Choroid plexus epithelial cell (primary cell): ENCODE data around the gene EPHX1.

Experiments
- DNase-seq: peaks from one replicate; pipeline ENCODE4 v3.0.0-alpha.2; 2010; ENCODE audit warnings: low read depth
- H3K4me3 ChIP-seq: 2 replicates; pipeline ENCODE4 v1.5.1; 2011; ENCODE audit warnings: low read depth, mild to moderate bottlenecking, control low read depth, low read length, moderate library complexity
- TF ChIP-seq, protein P1 (sequence below): conservative IDR thresholded peaks from 2 replicates; pipeline ENCODE4 v1.5.1; 2011; ENCODE audit warnings: low read depth, mild to moderate bottlenecking, control low read depth, inconsistent platforms, low read length, moderate library complexity

Gene EPHX1

DNA sequence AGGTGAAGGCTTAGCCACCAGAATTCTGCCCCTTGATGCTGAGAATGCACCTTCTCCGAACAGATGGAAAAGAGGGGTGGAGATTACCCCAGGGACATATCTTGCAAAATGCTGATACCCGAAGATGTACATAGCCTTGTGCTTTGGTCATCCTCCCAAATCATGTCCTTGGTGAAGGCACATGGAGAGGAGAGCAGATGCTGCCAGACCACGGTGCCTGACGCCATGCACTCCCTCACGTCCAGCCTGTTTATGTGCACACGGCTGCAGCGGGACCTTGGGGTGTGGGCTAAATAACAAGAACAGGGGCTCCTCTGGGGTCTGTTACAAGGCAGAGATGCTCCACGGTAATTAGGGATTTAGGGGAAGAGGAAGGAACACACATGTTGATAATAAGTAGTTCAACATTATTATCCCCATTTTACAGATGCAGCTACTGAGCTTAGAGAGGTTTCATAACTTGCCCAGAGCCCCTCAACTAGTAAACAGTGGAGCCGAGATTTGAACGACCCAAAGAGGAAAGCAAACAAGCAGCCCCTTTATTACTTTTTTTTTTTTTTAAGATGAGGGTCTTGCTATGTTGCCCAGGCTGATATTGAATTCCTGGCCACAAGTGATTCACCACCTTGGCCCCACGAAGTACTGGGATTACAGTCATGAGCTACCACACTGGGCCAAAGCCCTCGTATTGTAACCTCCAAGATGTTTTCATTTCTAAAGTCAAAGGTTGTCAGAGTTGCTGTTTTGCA, 12.9 kb downstream of the EPHX1 start:
- TF ChIP-seq, protein P1, sequence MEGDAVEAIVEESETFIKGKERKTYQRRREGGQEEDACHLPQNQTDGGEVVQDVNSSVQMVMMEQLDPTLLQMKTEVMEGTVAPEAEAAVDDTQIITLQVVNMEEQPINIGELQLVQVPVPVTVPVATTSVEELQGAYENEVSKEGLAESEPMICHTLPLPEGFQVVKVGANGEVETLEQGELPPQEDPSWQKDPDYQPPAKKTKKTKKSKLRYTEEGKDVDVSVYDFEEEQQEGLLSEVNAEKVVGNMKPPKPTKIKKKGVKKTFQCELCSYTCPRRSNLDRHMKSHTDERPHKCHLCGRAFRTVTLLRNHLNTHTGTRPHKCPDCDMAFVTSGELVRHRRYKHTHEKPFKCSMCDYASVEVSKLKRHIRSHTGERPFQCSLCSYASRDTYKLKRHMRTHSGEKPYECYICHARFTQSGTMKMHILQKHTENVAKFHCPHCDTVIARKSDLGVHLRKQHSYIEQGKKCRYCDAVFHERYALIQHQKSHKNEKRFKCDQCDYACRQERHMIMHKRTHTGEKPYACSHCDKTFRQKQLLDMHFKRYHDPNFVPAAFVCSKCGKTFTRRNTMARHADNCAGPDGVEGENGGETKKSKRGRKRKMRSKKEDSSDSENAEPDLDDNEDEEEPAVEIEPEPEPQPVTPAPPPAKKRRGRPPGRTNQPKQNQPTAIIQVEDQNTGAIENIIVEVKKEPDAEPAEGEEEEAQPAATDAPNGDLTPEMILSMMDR: no peak
- no peak for DNase-seq

DNA sequence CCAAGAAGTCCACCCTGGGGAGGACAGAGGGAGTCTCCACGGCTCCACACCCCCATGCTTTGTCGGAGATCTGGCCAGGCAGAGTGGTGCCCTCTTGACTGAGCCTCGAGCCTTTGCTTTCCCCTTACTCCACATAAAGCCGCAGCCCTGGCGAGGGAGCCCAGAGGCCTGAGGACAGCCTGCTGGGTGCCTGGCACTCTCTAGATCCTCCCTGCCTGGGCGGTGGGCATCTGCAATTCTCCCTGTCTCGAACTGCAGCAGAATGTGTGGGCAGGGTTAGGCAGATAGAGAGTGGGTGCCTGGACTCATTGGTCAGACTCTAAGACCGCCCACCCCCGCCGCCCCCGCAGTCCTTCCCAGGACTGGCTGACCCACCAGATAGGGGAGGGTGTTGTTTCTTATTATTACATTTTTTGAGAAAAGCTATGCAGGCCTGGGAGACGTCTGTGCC, 13.9 kb downstream of the EPHX1 start:
- DNase-seq: no peak

More for the DNA sequence above, 12.9 kb downstream of the EPHX1 start:
- no peak overlapping the region for H3K4me3 ChIP-seq

DNA sequence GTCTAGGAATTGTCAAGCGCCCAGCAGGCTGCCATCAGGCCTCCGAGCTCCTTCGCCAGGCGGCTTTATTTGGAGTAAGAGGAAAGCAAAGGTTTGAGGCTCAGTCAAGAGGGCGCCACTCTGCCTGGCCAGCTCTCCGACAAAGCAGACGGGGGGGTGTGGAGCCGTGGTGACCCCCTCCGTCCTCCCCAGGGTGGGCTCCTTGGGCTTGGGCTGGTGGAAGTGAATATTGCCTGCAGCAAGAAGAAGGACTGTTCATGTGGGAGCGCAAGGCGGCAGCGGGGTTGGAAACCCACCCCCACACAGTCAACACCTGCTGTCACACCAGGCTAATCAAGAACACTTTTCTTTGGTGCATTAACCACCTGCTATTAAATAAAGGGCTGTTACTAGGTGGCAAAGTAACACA, 14.6 kb downstream of the EPHX1 start:
- H3K4me3 ChIP-seq: no peak overlapping the region
- TF ChIP-seq, protein P1: no peak
- DNase-seq: no peak

More for the DNA sequence above, 13.9 kb downstream of the EPHX1 start:
- no peak overlapping the region for H3K4me3 ChIP-seq
- TF ChIP-seq, protein P1: no peak

DNA sequence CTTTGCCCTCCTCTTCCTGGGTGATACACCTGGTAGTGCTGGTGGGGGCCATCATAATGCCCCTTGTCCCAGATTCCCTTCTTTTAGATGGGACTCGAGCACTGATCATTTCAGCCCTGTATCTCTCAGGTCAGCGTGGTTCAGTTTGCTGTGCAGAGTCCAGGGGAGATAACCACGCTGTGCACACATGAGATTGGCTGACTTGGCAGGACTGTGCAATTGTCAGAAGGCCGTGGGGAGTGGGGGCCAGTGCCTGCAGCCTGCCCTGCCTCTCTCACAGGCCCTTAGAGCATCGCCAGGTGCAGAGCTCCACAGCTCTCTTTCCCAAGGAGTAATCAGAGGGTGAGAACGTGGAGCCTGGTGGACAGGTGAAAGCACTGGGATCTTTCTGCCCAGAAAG, 15.2 kb downstream of the EPHX1 start:
- TF ChIP-seq, protein P1: no peak
- no peak for DNase-seq
- H3K4me3 ChIP-seq: no peak overlapping the region

DNA sequence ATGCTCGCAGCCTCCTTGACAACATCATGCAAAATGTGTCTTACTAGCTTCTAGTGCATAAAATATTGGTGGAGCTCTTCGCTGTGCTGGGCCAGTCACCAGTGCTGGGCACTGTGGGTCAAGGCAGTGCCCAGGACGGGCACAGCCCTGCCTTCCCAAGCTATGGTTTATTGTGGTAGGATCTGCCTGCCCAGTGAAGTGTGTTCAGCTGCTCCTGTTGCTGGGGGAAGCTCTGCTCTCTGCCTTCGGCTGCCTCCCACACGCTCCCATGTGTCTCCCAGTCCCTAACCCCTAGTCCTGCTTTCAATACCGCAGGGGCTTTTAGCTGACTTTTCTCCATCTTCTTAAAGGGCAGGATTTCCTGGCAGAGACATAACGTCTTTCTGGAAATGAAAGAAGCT, 15.7 kb downstream of the EPHX1 start:
- peak; percentile 28 for DNase-seq
- no peak overlapping the region for H3K4me3 ChIP-seq
- TF ChIP-seq, protein P1: no peak

DNA sequence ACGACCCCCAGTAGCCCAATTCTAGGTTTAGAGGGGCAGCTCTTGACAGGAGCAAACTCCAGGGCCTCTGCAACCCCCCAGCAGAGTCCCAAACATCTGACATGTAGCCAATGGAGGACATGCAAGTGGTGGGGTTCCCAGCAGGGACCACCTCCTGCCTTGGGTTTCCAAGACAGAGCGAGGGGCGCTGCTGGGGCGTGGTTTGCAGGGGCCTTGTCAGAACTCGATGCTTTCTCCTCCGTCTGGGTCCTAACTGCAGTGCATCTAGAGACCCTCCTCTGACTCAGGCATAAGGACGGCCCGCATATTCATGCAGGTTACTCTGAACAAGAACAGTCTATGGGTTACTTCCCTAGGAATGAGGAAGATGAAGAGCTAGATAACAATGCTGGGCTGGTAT, 17.2 kb downstream of the EPHX1 start:
- H3K4me3 ChIP-seq: no peak overlapping the region
- TF ChIP-seq, protein P1: no peak
- no peak for DNase-seq

DNA sequence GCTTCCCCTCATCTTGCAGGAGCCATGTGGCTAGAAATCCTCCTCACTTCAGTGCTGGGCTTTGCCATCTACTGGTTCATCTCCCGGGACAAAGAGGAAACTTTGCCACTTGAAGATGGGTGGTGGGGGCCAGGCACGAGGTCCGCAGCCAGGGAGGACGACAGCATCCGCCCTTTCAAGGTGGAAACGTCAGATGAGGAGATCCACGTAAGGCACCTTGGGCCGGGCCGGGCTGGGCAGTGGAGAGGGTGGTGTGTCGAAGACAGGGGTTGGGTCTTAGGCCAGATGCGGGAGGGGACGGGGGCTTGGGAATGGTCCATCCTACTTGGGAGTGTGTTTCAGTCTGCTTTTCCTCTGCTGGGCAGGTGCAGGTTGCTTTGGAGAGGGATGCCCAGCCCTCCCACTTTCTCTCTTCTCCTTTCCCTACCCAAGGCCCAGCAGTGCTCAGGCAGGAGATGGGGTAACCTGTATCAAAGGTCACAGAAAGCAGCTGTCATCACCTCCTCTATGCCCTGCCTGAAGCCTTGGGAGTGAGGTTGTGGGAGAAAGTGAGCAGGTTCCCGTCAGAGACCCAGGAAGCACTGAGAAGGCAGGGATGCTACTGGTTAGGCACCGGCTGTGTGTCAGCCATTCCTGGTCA, 18.9 kb downstream of the EPHX1 start:
- TF ChIP-seq, protein P1: no peak
- H3K4me3 ChIP-seq: no peak overlapping the region
- DNase-seq: no peak
